H1 (cell line): ENCODE measurements around the gene LMBR1. TPM values are rescaled to one million over a fixed set of nuclear protein-coding genes. Genes with fewer than 3 reads are reported as not detected.

ENCODE experiments used
- CTCF ChIA-PET: fragments of 300-600 bp; sonication (Branson Sonifier 250); formaldehyde crosslinking; loops from one replicate; lab custom pipeline; 2021; ENCODE audit not compliant: partially characterized antibody; lab: Charles Lee
- POLR2A ChIA-PET: fragments of 300-600 bp; sonication (Branson Sonifier 250); formaldehyde crosslinking; loops from one replicate; lab custom pipeline; 2021; ENCODE audit warnings: inconsistent platforms; ENCODE audit not compliant: partially characterized antibody; lab: Charles Lee
- DNase-seq, 2 experiments: peaks; one replicate each; pipeline versions ENCODE4 v3.0.0 to v3.0.0-alpha.2; 2010 to 2022; ENCODE audit warnings: low spot score in 2 of 2, low read depth in 1 of 2, mixed read lengths in 1 of 2
- FAIRE-seq: peaks from 2 replicates; lab custom pipeline; 2011; peaks lifted over from hg19 to GRCh38; lab: Jason Lieb, UNC
- H2AFZ ChIP-seq: 2 replicates; pipeline ENCODE4 v1.8.1; 2012; ENCODE audit warnings: low read length, inconsistent platforms
- H2AK5ac ChIP-seq: 2 replicates; pipeline ENCODE4 v1.6.1; 2013; ENCODE audit warnings: low read depth, low read length
- H2BK120ac ChIP-seq: replicated peaks from 2 replicates; pipeline ENCODE3; 2013; ENCODE audit warnings: low read depth, low read length, inconsistent platforms
- H2BK12ac ChIP-seq: 2 replicates; pipeline ENCODE4 v1.6.1; 2013; ENCODE audit warnings: low read depth, low read length
- H2BK15ac ChIP-seq: 2 replicates; pipeline ENCODE4 v1.6.1; 2013; ENCODE audit warnings: low read length
- H2BK20ac ChIP-seq: 2 replicates; pipeline ENCODE4 v1.6.1; 2013; ENCODE audit warnings: low read length
- H2BK5ac ChIP-seq: 2 replicates; pipeline ENCODE4 v1.6.1; 2013; ENCODE audit warnings: low read depth, low read length
- H3K14ac ChIP-seq: 2 replicates; pipeline ENCODE4 v1.6.1; 2013; ENCODE audit warnings: inconsistent platforms; ENCODE audit not compliant: insufficient read length
- H3K18ac ChIP-seq: 2 replicates; pipeline ENCODE4 v1.6.1; 2013; ENCODE audit warnings: low read length; ENCODE audit errors: extremely low read depth
- H3K23ac ChIP-seq: 2 replicates; pipeline ENCODE4 v1.6.1; 2013; ENCODE audit warnings: inconsistent platforms; ENCODE audit not compliant: insufficient read length
- H3K23me2 ChIP-seq: 2 replicates; pipeline ENCODE4 v1.6.1; 2013; ENCODE audit warnings: low read depth, low read length
- H3K27ac ChIP-seq: 2 replicates; pipeline ENCODE4 v1.6.1; 2011; ENCODE audit warnings: low read depth, low read length, inconsistent platforms
- H3K27me3 ChIP-seq, 4 experiments: replicated peaks in 1 of 4; 1 replicate in 1 of 4; 2 replicates in 3 of 4; pipeline versions ENCODE4 v1.6.1 to v1.8.1; 2011 to 2013; ENCODE audit warnings: low read length in 3 of 4, mild to moderate bottlenecking in 3 of 4, inconsistent platforms in 2 of 4, mixed read lengths in 2 of 4, moderate library complexity in 1 of 4; ENCODE audit not compliant: control insufficient read depth in 3 of 4, insufficient read depth in 3 of 4; ENCODE audit errors: extremely low read depth in 1 of 4
- H3K36me3 ChIP-seq, 4 experiments: 2 replicates each; pipeline versions ENCODE4 v1.6.1 to v1.8.1; 2011 to 2013; ENCODE audit warnings: mild to moderate bottlenecking in 4 of 4, low read length in 3 of 4, moderate library complexity in 2 of 4, control low read depth in 1 of 4, inconsistent platforms in 1 of 4; ENCODE audit not compliant: insufficient read depth in 4 of 4, control insufficient read depth in 2 of 4
- H3K4ac ChIP-seq: replicated peaks from 2 replicates; pipeline ENCODE3; 2013; ENCODE audit warnings: low read length, low read depth, mixed read lengths, inconsistent platforms; ENCODE audit not compliant: insufficient read length
- H3K4me1 ChIP-seq, 4 experiments: replicated peaks in 1 of 4; 1 replicate in 1 of 4; 2 replicates in 3 of 4; pipeline versions ENCODE4 v1.6.1 to v1.8.1; 2011 to 2013; ENCODE audit warnings: low read length in 3 of 4, inconsistent platforms in 2 of 4, mixed read lengths in 1 of 4; ENCODE audit not compliant: insufficient read depth in 4 of 4, control insufficient read depth in 3 of 4
- H3K4me2 ChIP-seq, 2 experiments: 2 replicates each; pipeline versions ENCODE4 v1.6.1 to v1.8.1; 2011 to 2013; ENCODE audit warnings: low read depth in 2 of 2, low read length in 2 of 2, control low read depth in 1 of 2, inconsistent platforms in 1 of 2, mild to moderate bottlenecking in 1 of 2; ENCODE audit not compliant: insufficient read depth in 1 of 2
- H3K4me3 ChIP-seq, 4 experiments: fragments of 200-600, 300-600 bp in 1 of 4; sonication (generic), shearing (Covaris generic), sonication (Bioruptor Twin) in 1 of 4; 2 replicates each; pipeline versions ENCODE4 v1.5.1 to v1.8.1; 2011 to 2016; ENCODE audit warnings: low read length in 4 of 4, low read depth in 3 of 4, control low read depth in 2 of 4, inconsistent platforms in 2 of 4, mild to moderate bottlenecking in 2 of 4, mixed read lengths in 1 of 4, moderate library complexity in 1 of 4; ENCODE audit not compliant: insufficient read depth in 2 of 4; ENCODE audit errors: extremely low read depth in 1 of 4
- H3K56ac ChIP-seq: replicated peaks from 2 replicates; pipeline ENCODE3; 2013; ENCODE audit warnings: low read depth, mild to moderate bottlenecking, mixed read lengths, low read length, inconsistent platforms; ENCODE audit not compliant: insufficient read length
- H3K79me1 ChIP-seq: 2 replicates; pipeline ENCODE4 v1.6.1; 2013; ENCODE audit warnings: low read depth, low read length, control low read depth
- H3K79me2 ChIP-seq, 2 experiments: 2 replicates each; pipeline versions ENCODE4 v1.6.1 to v1.8.1; 2012 to 2013; ENCODE audit warnings: low read length in 2 of 2, mild to moderate bottlenecking in 2 of 2, inconsistent platforms in 1 of 2; ENCODE audit not compliant: insufficient read depth in 2 of 2, control insufficient read depth in 1 of 2
- H3K9ac ChIP-seq, 4 experiments: replicated peaks in 1 of 4; 1 replicate in 1 of 4; 2 replicates in 3 of 4; pipeline versions ENCODE4 v1.6.1 to v1.8.1; 2011 to 2013; ENCODE audit warnings: low read depth in 3 of 4, low read length in 3 of 4, control low read depth in 2 of 4, mild to moderate bottlenecking in 2 of 4, moderate library complexity in 2 of 4, inconsistent platforms in 1 of 4; ENCODE audit errors: extremely low read depth in 1 of 4
- H3K9me3 ChIP-seq, 2 experiments: 2 replicates each; pipeline versions ENCODE4 v1.6.1 to v1.8.1; 2012 to 2013; ENCODE audit warnings: mild to moderate bottlenecking in 2 of 2, moderate library complexity in 2 of 2, control low read depth in 1 of 2, inconsistent platforms in 1 of 2, low read depth in 1 of 2, low read length in 1 of 2, mixed read lengths in 1 of 2; ENCODE audit not compliant: insufficient read depth in 2 of 2
- H4K20me1 ChIP-seq, 2 experiments: replicated peaks in 1 of 2; 2 replicates each; pipeline versions ENCODE3 to v1.8.1; 2011 to 2013; ENCODE audit warnings: inconsistent platforms in 2 of 2, low read length in 2 of 2, mild to moderate bottlenecking in 1 of 2; ENCODE audit not compliant: insufficient read depth in 2 of 2, control insufficient read depth in 1 of 2
- H4K5ac ChIP-seq: 2 replicates; pipeline ENCODE4 v1.6.1; 2013; ENCODE audit warnings: low read length, low read depth, mixed read lengths, inconsistent platforms; ENCODE audit not compliant: insufficient read length
- H4K8ac ChIP-seq: 2 replicates; pipeline ENCODE4 v1.8.0; 2013; ENCODE audit warnings: mild to moderate bottlenecking, moderate library complexity, low read length, inconsistent platforms; ENCODE audit not compliant: insufficient read depth; ENCODE audit errors: extremely low read depth
- H4K91ac ChIP-seq: replicated peaks from 2 replicates; pipeline ENCODE3; 2013; ENCODE audit warnings: low read length, mixed read lengths, inconsistent platforms; ENCODE audit not compliant: insufficient read length
- BCL11A ChIP-seq, 2 experiments: IDR thresholded peaks; one replicate each; pipeline ENCODE4 v1.6.1; 2011; ENCODE audit warnings: low read depth in 2 of 2, low read length in 2 of 2, mild to moderate bottlenecking in 2 of 2
- HDAC6 ChIP-seq: IDR thresholded peaks from one replicate; pipeline ENCODE4 v1.7.1; 2012; ENCODE audit warnings: low read depth, mild to moderate bottlenecking, inconsistent platforms, low read length, moderate library complexity
- KDM1A ChIP-seq: fragments of 200-600, 300-600 bp; sonication (generic); IDR thresholded peaks from 2 replicates; pipeline ENCODE4 v1.7.1; 2016; ENCODE audit warnings: mild to moderate bottlenecking, low read length, borderline replicate concordance
- PHF8 ChIP-seq: fragments of 200-600 bp; sonication (generic); conservative IDR thresholded peaks from 2 replicates; pipeline ENCODE4 v1.7.1; 2012; ENCODE audit warnings: low read depth, mild to moderate bottlenecking, inconsistent platforms, low read length, moderate library complexity
- RXRA ChIP-seq: IDR thresholded peaks from 2 replicates; pipeline ENCODE4 v1.6.1; 2011; ENCODE audit warnings: low read depth, mild to moderate bottlenecking, low read length, moderate library complexity; ENCODE audit not compliant: insufficient read depth
- SAP30 ChIP-seq: fragments of 300-600 bp; sonication (generic); IDR thresholded peaks from 2 replicates; pipeline ENCODE4 v1.7.1; 2012; ENCODE audit warnings: low read length, moderate library complexity, mild to moderate bottlenecking, inconsistent platforms; ENCODE audit not compliant: insufficient read depth, insufficient replicate concordance
- WGBS, 2 experiments: shearing (Covaris generic) in 1 of 2; methylation state at CpG; one replicate each; pipeline versions ENCODE4 v1.1.6 to v1.1.7; 2013 to 2015; ENCODE audit warnings: low lambda C conversion rate in 2 of 2, mixed read lengths in 2 of 2, inconsistent platforms in 1 of 2, low coverage in 1 of 2, missing lambda C conversion rate in 1 of 2; ENCODE audit not compliant: insufficient replicate concordance in 2 of 2, insufficient coverage in 1 of 2, insufficient read length in 1 of 2; ENCODE audit errors: extremely low coverage in 1 of 2, missing lambda C conversion rate in 1 of 2; 5-methylcytosine and 5-hydroxymethylcytosine counted together
- polyA plus RNA-seq, 7 experiments: library from polyadenylated mRNA; depleted of rRNA in 3 of 7; stranded (reverse) in 5 of 7; unstranded in 2 of 7; fragments of >200 nt in 5 of 7; fragments of 200-250 nt in 2 of 7; gene quantifications; 1 replicate in 5 of 7; 2 replicates in 1 of 7; 4 replicates in 1 of 7; pipeline versions ENCODE4 v1.2.1 to v1.2.3, GENCODE V29; 2011 to 2013; ENCODE audit warnings: missing spikeins in 2 of 7, mixed read lengths in 2 of 7
- total RNA-seq: library from RNA; stranded (reverse); fragmentation: NEBNext Ultra II Directional; extraction: Animal tissue kit (Norgen Biotek cat#: 25700); gene quantifications from 2 replicates; pipeline ENCODE4 v1.2.1, GENCODE V29; 2021
- TF ChIP-seq, protein P1 (sequence below): IDR thresholded peaks from 2 replicates; pipeline ENCODE4 v1.6.1; 2011; ENCODE audit warnings: low read length, improper control_type of control experiment

The LMBR1 gene
- total and polyA plus RNA-seq, 2 of the 8 experiments (the other 6 are each of a cell fraction or from before 2014, with no cell fraction given), result 15.1 to 70.4 TPM

GRCh38 chr7:156772725-156773124 is 120.3 kb downstream of the LMBR1 start:
- Histone ChIP-seq H3K9me3 (no peaks in the 10 kb centered on the region), H3K36me3 (peaks cover 0 to 2% (median 0%) of the 10 kb centered on the region in 4 experiments; a peak in 1 of 8 replicates), H2BK15ac (no peak overlapping the region), H3K14ac (no peak overlapping the region), H2BK20ac (no peak overlapping the region), H3K23ac (no peak overlapping the region), H3K27ac (no peak overlapping the region), H3K4me1 (peaks cover 0 to 4% (median 2%) of the 10 kb centered on the region in 4 experiments; a peak in 3 of 7 replicates), H3K79me1 (no peaks in the 10 kb centered on the region), H3K27me3 (peaks cover 0 to 2% (median 0%) of the 10 kb centered on the region in 4 experiments; a peak in 1 of 7 replicates), H2AK5ac (no peak overlapping the region), H3K4me3 (no peak overlapping the region), H4K8ac (no peak overlapping the region), H4K5ac (no peak overlapping the region), H2BK12ac (no peak overlapping the region), H3K9ac (no peak overlapping the region), H4K91ac (no peak overlapping the region), H2BK5ac (no peak overlapping the region), H3K4me2 (no peak overlapping the region), H3K79me2 (no peaks in the 10 kb centered on the region), H3K4ac (no peak overlapping the region), H3K23me2 (no peaks in the 10 kb centered on the region; the same call in 1 of the 2 replicates), H3K18ac (no peak overlapping the region), H4K20me1 (peaks cover 2% of the 10 kb centered on the region in 2 experiments), H2BK120ac (no peak overlapping the region)
- POLR2A ChIA-PET, result no interaction called here
- no peak for DNase-seq
- CTCF ChIA-PET, result interaction anchor here (0.9 kb wide), 1 partner anchor 12 kb away, joined by 3 read pairs; no protein-coding TSS in a partner anchor
- no CpG with 5 or more reads among the region's 5 CpGs for WGBS, 2 experiments
- TF ChIP-seq RXRA, result no peak
- no peak for TF ChIP-seq SAP30
- no peak for TF ChIP-seq PHF8
- no peak for TF ChIP-seq KDM1A
- TF ChIP-seq, protein P1, sequence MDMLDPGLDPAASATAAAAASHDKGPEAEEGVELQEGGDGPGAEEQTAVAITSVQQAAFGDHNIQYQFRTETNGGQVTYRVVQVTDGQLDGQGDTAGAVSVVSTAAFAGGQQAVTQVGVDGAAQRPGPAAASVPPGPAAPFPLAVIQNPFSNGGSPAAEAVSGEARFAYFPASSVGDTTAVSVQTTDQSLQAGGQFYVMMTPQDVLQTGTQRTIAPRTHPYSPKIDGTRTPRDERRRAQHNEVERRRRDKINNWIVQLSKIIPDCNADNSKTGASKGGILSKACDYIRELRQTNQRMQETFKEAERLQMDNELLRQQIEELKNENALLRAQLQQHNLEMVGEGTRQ, result no peak
- TF ChIP-seq HDAC6, result no peak
- TF ChIP-seq BCL11A (IDR thresholded peaks at IDR 0.05; ENCODE audit: low read depth in 2 of 2, low read length in 2 of 2), result no peak
- TF ChIP-seq, all 59 proteins: peak for 0
- H3K56ac ChIP-seq, result no peak overlapping the region
- no peak for FAIRE-seq
- H2AFZ ChIP-seq, result no peak overlapping the region
